Measurements from ENCODE around the gene ZNF609. TPM values are rescaled to one million over a fixed set of nuclear protein-coding genes. Genes with fewer than 3 reads are reported as not detected.

ZNF609 gene
- total and polyA plus RNA-seq, 10 of the 15 experiments (the other 5 are each of a cell fraction or from before 2014, with no cell fraction given): 5.1 to 35.3 (median 13.6) TPM

- TF ChIP-seq, protein P1, sequence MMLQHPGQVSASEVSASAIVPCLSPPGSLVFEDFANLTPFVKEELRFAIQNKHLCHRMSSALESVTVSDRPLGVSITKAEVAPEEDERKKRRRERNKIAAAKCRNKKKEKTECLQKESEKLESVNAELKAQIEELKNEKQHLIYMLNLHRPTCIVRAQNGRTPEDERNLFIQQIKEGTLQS (IDR thresholded peaks at IDR 0.05; ENCODE audit: borderline replicate concordance, extremely low read depth, low read depth, low read length): no peak
- TF ChIP-seq RB1 (IDR thresholded peaks at IDR 0.05; ENCODE audit: borderline replicate concordance) (peak; percentile 18; the same call in 1 of the 2 replicates), RAD21 (IDR thresholded peaks at IDR 0.05; ENCODE audit: insufficient read depth, low read depth, low read length) (peak; percentile 20; the same call in 1 of the 2 replicates), CHD1 (IDR thresholded peaks at IDR 0.05; ENCODE audit: low read depth, low read length) (no peak), NR2F1 (conservative IDR thresholded peaks at IDR 0.05) (peak; percentile 50), E2F4 (IDR thresholded peaks at IDR 0.05; ENCODE audit: low read depth, low read length) (no peak), NBN (IDR thresholded peaks at IDR 0.05) (0 out of 2 replicates have a peak, but pooled peaks have one; percentile 60), RCOR1 (conservative IDR thresholded peaks at IDR 0.05; ENCODE audit: low read depth, low read length) (no peak), ZBTB33 (IDR thresholded peaks at IDR 0.05) (no peak), POLR2AphosphoS5 (IDR thresholded peaks at IDR 0.05; ENCODE audit: low read length) (peak; percentile 72), ZNF274 (IDR thresholded peaks at IDR 0.05; ENCODE audit: insufficient read depth, insufficient read length) (no peak), BACH1 (IDR thresholded peaks at IDR 0.05; ENCODE audit: borderline replicate concordance) (0 out of 2 replicates have a peak, but pooled peaks have one; percentile 35), MTA2 (IDR thresholded peaks at IDR 0.05; ENCODE audit: low read depth) (peak; percentile 46; the same call in 1 of the 2 replicates)
- TF ChIP-seq, protein P2, sequence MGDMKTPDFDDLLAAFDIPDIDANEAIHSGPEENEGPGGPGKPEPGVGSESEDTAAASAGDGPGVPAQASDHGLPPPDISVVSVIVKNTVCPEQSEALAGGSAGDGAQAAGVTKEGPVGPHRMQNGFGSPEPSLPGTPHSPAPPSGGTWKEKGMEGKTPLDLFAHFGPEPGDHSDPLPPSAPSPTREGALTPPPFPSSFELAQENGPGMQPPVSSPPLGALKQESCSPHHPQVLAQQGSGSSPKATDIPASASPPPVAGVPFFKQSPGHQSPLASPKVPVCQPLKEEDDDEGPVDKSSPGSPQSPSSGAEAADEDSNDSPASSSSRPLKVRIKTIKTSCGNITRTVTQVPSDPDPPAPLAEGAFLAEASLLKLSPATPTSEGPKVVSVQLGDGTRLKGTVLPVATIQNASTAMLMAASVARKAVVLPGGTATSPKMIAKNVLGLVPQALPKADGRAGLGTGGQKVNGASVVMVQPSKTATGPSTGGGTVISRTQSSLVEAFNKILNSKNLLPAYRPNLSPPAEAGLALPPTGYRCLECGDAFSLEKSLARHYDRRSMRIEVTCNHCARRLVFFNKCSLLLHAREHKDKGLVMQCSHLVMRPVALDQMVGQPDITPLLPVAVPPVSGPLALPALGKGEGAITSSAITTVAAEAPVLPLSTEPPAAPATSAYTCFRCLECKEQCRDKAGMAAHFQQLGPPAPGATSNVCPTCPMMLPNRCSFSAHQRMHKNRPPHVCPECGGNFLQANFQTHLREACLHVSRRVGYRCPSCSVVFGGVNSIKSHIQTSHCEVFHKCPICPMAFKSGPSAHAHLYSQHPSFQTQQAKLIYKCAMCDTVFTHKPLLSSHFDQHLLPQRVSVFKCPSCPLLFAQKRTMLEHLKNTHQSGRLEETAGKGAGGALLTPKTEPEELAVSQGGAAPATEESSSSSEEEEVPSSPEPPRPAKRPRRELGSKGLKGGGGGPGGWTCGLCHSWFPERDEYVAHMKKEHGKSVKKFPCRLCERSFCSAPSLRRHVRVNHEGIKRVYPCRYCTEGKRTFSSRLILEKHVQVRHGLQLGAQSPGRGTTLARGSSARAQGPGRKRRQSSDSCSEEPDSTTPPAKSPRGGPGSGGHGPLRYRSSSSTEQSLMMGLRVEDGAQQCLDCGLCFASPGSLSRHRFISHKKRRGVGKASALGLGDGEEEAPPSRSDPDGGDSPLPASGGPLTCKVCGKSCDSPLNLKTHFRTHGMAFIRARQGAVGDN (IDR thresholded peaks at IDR 0.05): peak; percentile 37; the same call in 1 of the 2 replicates
- TF ChIP-seq, protein P3, sequence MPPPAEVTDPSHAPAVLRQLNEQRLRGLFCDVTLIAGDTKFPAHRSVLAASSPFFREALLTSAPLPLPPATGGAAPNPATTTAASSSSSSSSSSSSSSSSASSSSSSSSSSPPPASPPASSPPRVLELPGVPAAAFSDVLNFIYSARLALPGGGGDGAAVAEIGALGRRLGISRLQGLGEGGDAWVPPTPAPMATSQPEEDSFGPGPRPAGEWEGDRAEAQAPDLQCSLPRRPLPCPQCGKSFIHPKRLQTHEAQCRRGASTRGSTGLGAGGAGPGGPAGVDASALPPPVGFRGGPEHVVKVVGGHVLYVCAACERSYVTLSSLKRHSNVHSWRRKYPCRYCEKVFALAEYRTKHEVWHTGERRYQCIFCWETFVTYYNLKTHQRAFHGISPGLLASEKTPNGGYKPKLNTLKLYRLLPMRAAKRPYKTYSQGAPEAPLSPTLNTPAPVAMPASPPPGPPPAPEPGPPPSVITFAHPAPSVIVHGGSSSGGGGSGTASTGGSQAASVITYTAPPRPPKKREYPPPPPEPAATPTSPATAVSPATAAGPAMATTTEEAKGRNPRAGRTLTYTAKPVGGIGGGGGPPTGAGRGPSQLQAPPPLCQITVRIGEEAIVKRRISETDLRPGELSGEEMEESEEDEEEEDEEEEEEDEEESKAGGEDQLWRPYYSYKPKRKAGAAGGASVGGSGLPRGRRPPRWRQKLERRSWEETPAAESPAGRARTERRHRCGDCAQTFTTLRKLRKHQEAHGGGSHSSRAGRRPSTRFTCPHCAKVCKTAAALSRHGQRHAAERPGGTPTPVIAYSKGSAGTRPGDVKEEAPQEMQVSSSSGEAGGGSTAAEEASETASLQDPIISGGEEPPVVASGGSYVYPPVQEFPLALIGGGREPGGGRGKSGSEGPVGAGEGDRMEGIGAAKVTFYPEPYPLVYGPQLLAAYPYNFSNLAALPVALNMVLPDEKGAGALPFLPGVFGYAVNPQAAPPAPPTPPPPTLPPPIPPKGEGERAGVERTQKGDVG (CRISPR knock-in tag; IDR thresholded peaks at IDR 0.05): no peak
- TF ChIP-seq, protein P4, sequence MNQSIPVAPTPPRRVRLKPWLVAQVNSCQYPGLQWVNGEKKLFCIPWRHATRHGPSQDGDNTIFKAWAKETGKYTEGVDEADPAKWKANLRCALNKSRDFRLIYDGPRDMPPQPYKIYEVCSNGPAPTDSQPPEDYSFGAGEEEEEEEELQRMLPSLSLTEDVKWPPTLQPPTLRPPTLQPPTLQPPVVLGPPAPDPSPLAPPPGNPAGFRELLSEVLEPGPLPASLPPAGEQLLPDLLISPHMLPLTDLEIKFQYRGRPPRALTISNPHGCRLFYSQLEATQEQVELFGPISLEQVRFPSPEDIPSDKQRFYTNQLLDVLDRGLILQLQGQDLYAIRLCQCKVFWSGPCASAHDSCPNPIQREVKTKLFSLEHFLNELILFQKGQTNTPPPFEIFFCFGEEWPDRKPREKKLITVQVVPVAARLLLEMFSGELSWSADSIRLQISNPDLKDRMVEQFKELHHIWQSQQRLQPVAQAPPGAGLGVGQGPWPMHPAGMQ (IDR thresholded peaks at IDR 0.05; ENCODE audit: borderline replicate concordance): no peak
These were observed 644 bp downstream of the ZNF609 start (continued) for GRCh38 chr15:64460724-64461720.
